ENCODE measurements around the gene ICAM1.

- TF ChIP-seq CTCF (IDR thresholded peaks at IDR 0.05) (no peak), POLR2A (IDR thresholded peaks at IDR 0.05) (no peak), POLR2AphosphoS5 (IDR thresholded peaks at IDR 0.05) (no peak)
Measured at GRCh38 chr19:10284960-10285278, 14.0 kb downstream of the ICAM1 start.
